GM12874 (cell line): ENCODE data around the gene MSMP.

Source experiments
- CTCF ChIP-seq: IDR thresholded peaks from 2 replicates; pipeline ENCODE4 v1.5.1; 2011; ENCODE audit warnings: low read depth, mild to moderate bottlenecking, control low read depth, low read length, moderate library complexity; ENCODE audit not compliant: insufficient read depth

The MSMP gene

GRCh38 chr9:35741740-35742139 lies 12.3 kb downstream of the MSMP start:
- no peak for TF ChIP-seq CTCF

- no peak for TF ChIP-seq CTCF
Observed at GRCh38 chr9:35740243-35740642, 13.8 kb downstream of the MSMP start.

GRCh38 chr9:35738924-35739323 lies 15.2 kb downstream of the MSMP start:
- TF ChIP-seq CTCF: no peak

- no peak for TF ChIP-seq CTCF
Observed at GRCh38 chr9:35738186-35738585, 15.9 kb downstream of the MSMP start.

GRCh38 chr9:35737143-35737542 lies 16.9 kb downstream of the MSMP start:
- no peak for TF ChIP-seq CTCF

GRCh38 chr9:35736201-35736633 lies 17.9 kb downstream of the MSMP start:
- TF ChIP-seq CTCF: peak; percentile 89

- no peak for TF ChIP-seq CTCF
Observed at GRCh38 chr9:35734096-35734495, 20.0 kb downstream of the MSMP start.

GRCh38 chr9:35732800-35733541 lies 21.1 kb downstream of the MSMP start:
- no peak for TF ChIP-seq CTCF
